ENCODE measurements around the gene PAEP. TPM values are rescaled to one million over a fixed set of nuclear protein-coding genes. Genes with fewer than 3 reads are reported as not detected.

PAEP gene
- total RNA-seq, 4 donors from 2014 or later: not detected

- H3K9me3 ChIP-seq: no peaks in the 10 kb centered on the region
- H3K27me3 ChIP-seq: no peaks in the 10 kb centered on the region
- H3K4me3 ChIP-seq: no peak overlapping the region
- DNase-seq: no peak
- TF ChIP-seq CTCF (IDR thresholded peaks at IDR 0.05): no peak
- TF ChIP-seq POLR2A (IDR thresholded peaks at IDR 0.05): no peak
- no peak overlapping the region for H3K27ac ChIP-seq
- H3K36me3 ChIP-seq: no peaks in the 10 kb centered on the region
- intact Hi-C loops (cut with DNase I; ENCODE audit: low total_unique reads): no loop called here
- H3K4me1 ChIP-seq: no peaks in the 10 kb centered on the region
Observed at GRCh38 chr9:135554718-135555117, 6.8 kb upstream of the PAEP start.

- H3K9me3 ChIP-seq: no peaks in the 10 kb centered on the region
- H3K4me1 ChIP-seq: no peaks in the 10 kb centered on the region
- no peak for TF ChIP-seq POLR2A (IDR thresholded peaks at IDR 0.05)
- TF ChIP-seq CTCF (IDR thresholded peaks at IDR 0.05): no peak
- H3K4me3 ChIP-seq: no peak overlapping the region
- H3K36me3 ChIP-seq: no peaks in the 10 kb centered on the region
- DNase-seq: no peak
- H3K27ac ChIP-seq: no peak overlapping the region
- no peaks in the 10 kb centered on the region for H3K27me3 ChIP-seq
- intact Hi-C loops (cut with DNase I; ENCODE audit: low total_unique reads): no loop called here
Observed at GRCh38 chr9:135555203-135555602, 6.4 kb upstream of the PAEP start.

- H3K27ac ChIP-seq: no peak overlapping the region
- H3K36me3 ChIP-seq: no peaks in the 10 kb centered on the region
- TF ChIP-seq POLR2A (IDR thresholded peaks at IDR 0.05) (no peak), CTCF (IDR thresholded peaks at IDR 0.05) (no peak)
- no peaks in the 10 kb centered on the region for H3K27me3 ChIP-seq
- no peaks in the 10 kb centered on the region for H3K4me1 ChIP-seq
- no peaks in the 10 kb centered on the region for H3K9me3 ChIP-seq
- DNase-seq: no peak
- intact Hi-C loops (cut with DNase I; ENCODE audit: low total_unique reads): no loop called here
- no peak overlapping the region for H3K4me3 ChIP-seq
Observed at GRCh38 chr9:135555910-135556309, 5.6 kb upstream of the PAEP start.

GRCh38 chr9:135559606-135560005 is 1.9 kb upstream of the PAEP start:
- TF ChIP-seq POLR2A (IDR thresholded peaks at IDR 0.05) (no peak), CTCF (IDR thresholded peaks at IDR 0.05) (no peak)
- DNase-seq: no peak
- Histone ChIP-seq H3K4me3 (no peak overlapping the region), H3K9me3 (no peaks in the 10 kb centered on the region), H3K27ac (no peak overlapping the region), H3K4me1 (no peaks in the 10 kb centered on the region), H3K36me3 (no peaks in the 10 kb centered on the region), H3K27me3 (no peaks in the 10 kb centered on the region)
- intact Hi-C loops (cut with DNase I; ENCODE audit: low total_unique reads): no loop called here

- Histone ChIP-seq H3K4me3 (no peak overlapping the region), H3K4me1 (no peaks in the 10 kb centered on the region), H3K27me3 (no peaks in the 10 kb centered on the region), H3K27ac (no peak overlapping the region), H3K36me3 (no peaks in the 10 kb centered on the region), H3K9me3 (no peaks in the 10 kb centered on the region)
- intact Hi-C loops (cut with DNase I; ENCODE audit: low total_unique reads): no loop called here
- DNase-seq: no peak
- TF ChIP-seq CTCF (IDR thresholded peaks at IDR 0.05) (no peak), POLR2A (IDR thresholded peaks at IDR 0.05) (no peak)
Observed at GRCh38 chr9:135562235-135562745, 734 bp downstream of the PAEP start.

Measured in uterus (tissue), 4 donors.